ENCODE data around the gene NRAP.

GRCh38 chr10:113569576-113569975 lies 94.3 kb downstream of the NRAP start:
- no peak for TF ChIP-seq TCF7L2 (IDR thresholded peaks at IDR 0.05; ENCODE audit: low read depth, low read length)
- no peak for TF ChIP-seq CTCF (IDR thresholded peaks at IDR 0.05)
- no peak for TF ChIP-seq POLR2AphosphoS5 (IDR thresholded peaks at IDR 0.05; ENCODE audit: low read depth, low read length)

All from Panc1 (cell line).